ENCODE measurements around the gene PNPLA5. TPM values are rescaled to one million over a fixed set of nuclear protein-coding genes. Genes with fewer than 3 reads are reported as not detected.

The PNPLA5 gene
- polyA plus RNA-seq, 1 donor (not counting 4 experiments of a cell fraction or from before 2014, with no cell fraction given) = not detected

DNA sequence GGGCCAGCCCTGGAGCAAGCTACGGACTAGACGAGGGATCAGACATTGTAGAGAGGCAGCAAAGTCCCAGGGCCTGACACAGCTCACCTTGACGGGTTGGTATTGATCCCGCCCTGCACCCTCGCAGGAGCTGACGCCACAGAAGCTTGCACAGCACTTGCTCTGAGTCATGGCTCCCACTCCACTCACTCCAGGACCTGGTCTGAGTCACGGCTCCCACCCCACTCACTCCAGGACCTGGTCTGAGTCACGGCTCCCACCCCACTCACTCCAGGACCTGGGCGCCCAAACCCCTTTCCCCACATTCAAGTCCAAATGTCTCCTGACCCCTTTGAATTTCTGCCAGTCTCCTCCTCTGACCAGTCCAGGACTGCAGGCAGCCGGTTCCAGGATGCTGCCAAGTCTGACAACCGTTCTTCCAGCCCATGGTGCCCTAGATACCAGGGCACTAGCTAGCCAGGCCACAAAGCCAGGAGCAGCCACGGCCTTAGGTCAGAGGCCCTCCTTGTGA is 6.0 kb upstream of the PNPLA5 start:
- Histone ChIP-seq H3K27me3 (ENCODE audit: control insufficient read depth, extremely low read depth, insufficient read depth, low read length) (peaks cover 19% of the 10 kb centered on the region), H2AFZ (ENCODE audit: control insufficient read depth, low read length) (no peak overlapping the region), H3K4me2 (ENCODE audit: control insufficient read depth, extremely low read depth, insufficient read depth, low read depth, low read length) (no peak overlapping the region), H4K20me1 (ENCODE audit: control insufficient read depth, extremely low read depth, insufficient read depth, low read length) (no peaks in the 10 kb centered on the region), H3K36me3 (ENCODE audit: control insufficient read depth in 2 of 2, extremely low read depth in 1 of 2, insufficient read depth in 2 of 2, low read length in 2 of 2) (no peaks in the 10 kb centered on the region), H3K9me3 (ENCODE audit: control insufficient read depth, low read depth, low read length) (no peaks in the 10 kb centered on the region), H3K27ac (ENCODE audit: control insufficient read depth, insufficient read depth, low read length) (no peak overlapping the region), H3K4me1 (ENCODE audit: control insufficient read depth, extremely low read depth, insufficient read depth, low read length) (peaks cover 6% of the 10 kb centered on the region), H3K9ac (ENCODE audit: control insufficient read depth, extremely low read depth, insufficient read depth, low read length) (no peak overlapping the region), H3K79me2 (ENCODE audit: control insufficient read depth, insufficient read depth, low read length) (no peaks in the 10 kb centered on the region), H3K9me1 (ENCODE audit: control insufficient read depth, extremely low read depth, insufficient read depth, low read length) (no peaks in the 10 kb centered on the region), H3K4me3 (ENCODE audit: control insufficient read depth in 2 of 3, extremely low read depth in 1 of 3, insufficient read depth in 2 of 3, low read depth in 1 of 3, low read length in 3 of 3) (no peak overlapping the region)
- dilution Hi-C loops (cut with MboI; ENCODE audit: extremely low pct_ligation_motif_present, low sequenced_read_pairs) = no loop called here
- FAIRE-seq (peak; percentile 74), DNase-seq (ENCODE audit: low read depth, low spot score) (no peak)
- TF ChIP-seq EZH2 (IDR thresholded peaks at IDR 0.05; ENCODE audit: low read length) = no peak
- TF ChIP-seq, protein P1, sequence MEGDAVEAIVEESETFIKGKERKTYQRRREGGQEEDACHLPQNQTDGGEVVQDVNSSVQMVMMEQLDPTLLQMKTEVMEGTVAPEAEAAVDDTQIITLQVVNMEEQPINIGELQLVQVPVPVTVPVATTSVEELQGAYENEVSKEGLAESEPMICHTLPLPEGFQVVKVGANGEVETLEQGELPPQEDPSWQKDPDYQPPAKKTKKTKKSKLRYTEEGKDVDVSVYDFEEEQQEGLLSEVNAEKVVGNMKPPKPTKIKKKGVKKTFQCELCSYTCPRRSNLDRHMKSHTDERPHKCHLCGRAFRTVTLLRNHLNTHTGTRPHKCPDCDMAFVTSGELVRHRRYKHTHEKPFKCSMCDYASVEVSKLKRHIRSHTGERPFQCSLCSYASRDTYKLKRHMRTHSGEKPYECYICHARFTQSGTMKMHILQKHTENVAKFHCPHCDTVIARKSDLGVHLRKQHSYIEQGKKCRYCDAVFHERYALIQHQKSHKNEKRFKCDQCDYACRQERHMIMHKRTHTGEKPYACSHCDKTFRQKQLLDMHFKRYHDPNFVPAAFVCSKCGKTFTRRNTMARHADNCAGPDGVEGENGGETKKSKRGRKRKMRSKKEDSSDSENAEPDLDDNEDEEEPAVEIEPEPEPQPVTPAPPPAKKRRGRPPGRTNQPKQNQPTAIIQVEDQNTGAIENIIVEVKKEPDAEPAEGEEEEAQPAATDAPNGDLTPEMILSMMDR (optimal IDR thresholded peaks at IDR 0.05 in 1 of 3, IDR thresholded peaks at IDR 0.05 in 1 of 3, conservative IDR thresholded peaks at IDR 0.05 in 1 of 3; ENCODE audit: extremely low read depth in 1 of 3, insufficient read depth in 2 of 3, low read length in 3 of 3) = no peak

DNA sequence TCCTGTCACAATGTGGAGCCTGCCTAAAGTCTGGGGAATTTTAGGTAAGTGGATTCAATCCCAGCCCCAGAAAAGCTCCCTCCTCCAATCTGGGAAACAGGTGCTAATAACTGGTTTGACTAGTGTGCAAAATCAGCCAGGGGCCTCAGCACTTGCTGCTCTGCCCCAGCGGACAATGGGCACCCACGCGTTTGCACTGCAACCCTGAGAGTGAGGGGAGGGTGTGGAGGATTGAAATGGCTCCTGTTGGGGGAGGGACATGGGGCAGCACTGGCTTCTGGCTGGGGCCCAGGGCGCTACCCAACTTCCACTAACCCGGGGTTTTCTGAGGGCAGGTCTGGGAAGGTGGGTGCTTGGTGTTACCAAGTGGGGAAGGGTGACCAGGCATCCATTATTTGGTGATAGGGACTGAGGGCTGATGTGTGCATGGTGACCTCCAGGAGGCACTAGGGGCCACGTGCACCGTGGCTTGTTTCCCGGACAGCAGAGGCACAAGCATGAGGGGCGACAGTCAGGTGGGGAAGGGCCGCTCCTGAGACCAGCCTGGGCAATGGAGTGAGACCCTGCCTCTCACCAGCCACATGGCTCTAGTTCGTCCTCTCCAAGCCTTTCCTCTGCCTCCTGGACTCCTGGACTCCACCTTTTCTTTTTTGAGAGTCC is 4.3 kb upstream of the PNPLA5 start:
- DNase-seq (ENCODE audit: low read depth, low spot score) = no peak
- Histone ChIP-seq H4K20me1 (ENCODE audit: control insufficient read depth, extremely low read depth, insufficient read depth, low read length) (no peaks in the 10 kb centered on the region), H2AFZ (ENCODE audit: control insufficient read depth, low read length) (no peak overlapping the region), H3K9ac (ENCODE audit: control insufficient read depth, extremely low read depth, insufficient read depth, low read length) (no peak overlapping the region), H3K4me1 (ENCODE audit: control insufficient read depth, extremely low read depth, insufficient read depth, low read length) (peaks cover 8% of the 10 kb centered on the region), H3K79me2 (ENCODE audit: control insufficient read depth, insufficient read depth, low read length) (no peaks in the 10 kb centered on the region), H3K4me3 (ENCODE audit: control insufficient read depth in 2 of 3, extremely low read depth in 1 of 3, insufficient read depth in 2 of 3, low read depth in 1 of 3, low read length in 3 of 3) (no peak overlapping the region), H3K9me1 (ENCODE audit: control insufficient read depth, extremely low read depth, insufficient read depth, low read length) (no peaks in the 10 kb centered on the region), H3K9me3 (ENCODE audit: control insufficient read depth, low read depth, low read length) (no peaks in the 10 kb centered on the region), H3K4me2 (ENCODE audit: control insufficient read depth, extremely low read depth, insufficient read depth, low read depth, low read length) (no peak overlapping the region), H3K27ac (ENCODE audit: control insufficient read depth, insufficient read depth, low read length) (no peak overlapping the region), H3K27me3 (ENCODE audit: control insufficient read depth, extremely low read depth, insufficient read depth, low read length) (peaks cover 35% of the 10 kb centered on the region), H3K36me3 (ENCODE audit: control insufficient read depth in 2 of 2, extremely low read depth in 1 of 2, insufficient read depth in 2 of 2, low read length in 2 of 2) (no peaks in the 10 kb centered on the region)
- dilution Hi-C loops (cut with MboI; ENCODE audit: extremely low pct_ligation_motif_present, low sequenced_read_pairs) = no loop called here
- no peak for TF ChIP-seq EZH2 (IDR thresholded peaks at IDR 0.05; ENCODE audit: low read length)
- TF ChIP-seq, protein P1 (optimal IDR thresholded peaks at IDR 0.05 in 1 of 3, IDR thresholded peaks at IDR 0.05 in 1 of 3, conservative IDR thresholded peaks at IDR 0.05 in 1 of 3; ENCODE audit: extremely low read depth in 1 of 3, insufficient read depth in 2 of 3, low read length in 3 of 3) = peak in 1 of 3 experiments; percentile 14
- FAIRE-seq = no peak
